NCI-H146 treated with DMSO at 0.1 percent for 48 hours (cell line): Measurements from ENCODE around the gene HAPSTR1.

ENCODE experiments used
- DNase-seq: peaks from one replicate; lab custom pipeline; 2025; ENCODE audit not compliant: unreplicated experiment; lab: John Stamatoyannopoulos, UW

HAPSTR1 gene

GRCh38 chr16:9122342-9122741 lies 30.9 kb downstream of the HAPSTR1 start:
- no peak for DNase-seq

GRCh38 chr16:9122969-9123368 lies 31.5 kb downstream of the HAPSTR1 start:
- no peak for DNase-seq

- DNase-seq = no peak
Observed at GRCh38 chr16:9123401-9123800, 32.0 kb downstream of the HAPSTR1 start.

- DNase-seq = no peak
Observed at GRCh38 chr16:9123871-9124270, 32.4 kb downstream of the HAPSTR1 start.

GRCh38 chr16:9124444-9124843 lies 33.0 kb downstream of the HAPSTR1 start:
- DNase-seq = no peak

GRCh38 chr16:9124908-9125584 lies 33.6 kb downstream of the HAPSTR1 start:
- no peak for DNase-seq

GRCh38 chr16:9125658-9126505 lies 34.4 kb downstream of the HAPSTR1 start:
- no peak for DNase-seq

- no peak for DNase-seq
Observed at GRCh38 chr16:9126609-9127008, 35.2 kb downstream of the HAPSTR1 start.

GRCh38 chr16:9128346-9129342 lies 37.2 kb downstream of the HAPSTR1 start:
- DNase-seq = no peak

GRCh38 chr16:9134306-9134705 lies 42.9 kb downstream of the HAPSTR1 start:
- DNase-seq = no peak

- no peak for DNase-seq
Observed at GRCh38 chr16:9134739-9135138, 43.3 kb downstream of the HAPSTR1 start.

GRCh38 chr16:9135797-9136196 lies 44.4 kb downstream of the HAPSTR1 start:
- no peak for DNase-seq

- DNase-seq = no peak
Observed at GRCh38 chr16:9136596-9136995, 45.2 kb downstream of the HAPSTR1 start.

GRCh38 chr16:9138021-9138680 lies 46.7 kb downstream of the HAPSTR1 start:
- DNase-seq = no peak

GRCh38 chr16:9138731-9139501 lies 47.5 kb downstream of the HAPSTR1 start:
- peak; percentile 23 for DNase-seq

- no peak for DNase-seq
Observed at GRCh38 chr16:9139965-9140364, 48.5 kb downstream of the HAPSTR1 start.
